ENCODE data around the gene ASAP2. TPM values are rescaled to one million over a fixed set of nuclear protein-coding genes. Genes with fewer than 3 reads are reported as not detected.

The ASAP2 gene
- total RNA-seq, 4 donors from 2014 or later = 28.2 to 38.0 (median 31.7) TPM

DNA sequence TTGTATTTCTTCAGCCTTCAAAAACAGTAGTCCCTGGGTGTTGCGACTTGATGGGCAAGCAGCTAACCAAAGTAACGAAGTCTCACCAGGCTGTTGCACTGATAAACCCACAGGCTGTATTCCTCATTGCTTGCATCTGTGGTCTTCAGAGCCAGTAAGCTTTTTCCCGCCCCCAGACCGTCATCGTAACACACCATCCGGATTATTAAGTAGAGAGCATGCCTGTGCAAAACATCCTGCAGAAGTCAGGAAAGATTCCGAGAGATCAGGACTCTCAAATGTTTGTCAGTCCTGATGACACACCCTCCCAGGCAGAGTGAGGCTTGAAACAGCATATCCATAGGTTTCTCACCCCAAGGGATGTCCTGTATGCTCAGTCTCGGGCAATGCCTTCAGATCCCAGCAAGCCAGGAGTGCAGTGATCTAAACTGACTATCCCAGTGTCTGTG, 200.8 kb downstream of the ASAP2 start:
- peaks cover 0 to 31% (median 2%) of the 10 kb centered on the region in 4 donors for H3K4me1 ChIP-seq
- no peak for DNase-seq (ENCODE audit: low spot score in 2 of 2)
- H3K27ac ChIP-seq = no peak overlapping the region
- WGBS, 2 donors = 76 to 81% methylated on average over 8 of the region's 8 CpGs
- no peak for TF ChIP-seq POLR2A (IDR thresholded peaks at IDR 0.05)
- no peak for TF ChIP-seq CTCF (IDR thresholded peaks at IDR 0.05)
- no peak for TF ChIP-seq EP300 (IDR thresholded peaks at IDR 0.05)
- no peak overlapping the region for H3K4me3 ChIP-seq
- H3K9me3 ChIP-seq = no peaks in the 10 kb centered on the region
- no peaks in the 10 kb centered on the region for H3K27me3 ChIP-seq
- H3K36me3 ChIP-seq = peaks cover 0 to 72% (median 4%) of the 10 kb centered on the region in 3 donors

DNA sequence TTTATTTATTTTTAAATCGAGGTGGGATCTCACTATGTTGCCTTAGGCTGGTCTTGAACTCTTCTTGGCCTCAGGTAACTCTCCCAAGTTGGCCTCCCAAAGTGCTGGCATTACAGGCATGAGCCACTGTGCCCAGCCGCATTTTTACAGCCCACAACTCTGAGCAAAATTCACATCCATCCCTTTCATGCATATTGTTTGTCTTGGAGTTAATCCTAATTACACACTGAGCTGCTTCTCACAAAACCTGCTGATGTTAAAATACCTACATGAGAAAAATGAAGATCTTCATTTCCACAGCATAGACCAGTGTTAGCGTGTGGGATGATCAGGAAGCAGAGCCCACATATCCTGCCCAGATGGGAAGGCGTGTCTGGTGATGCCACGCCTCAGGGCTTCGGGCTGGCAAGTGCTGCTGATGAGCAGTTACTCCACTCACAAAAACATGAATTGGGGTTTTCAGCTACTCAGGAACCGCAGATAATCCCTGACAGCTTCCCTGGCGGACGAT, 202.1 kb downstream of the ASAP2 start:
- no peaks in the 10 kb centered on the region for H3K27me3 ChIP-seq
- 77 to 81% methylated on average over 9 of the region's 9 CpGs for WGBS, 2 donors
- peaks cover 0 to 23% (median under 1%) of the 10 kb centered on the region in 4 donors for H3K4me1 ChIP-seq
- DNase-seq (ENCODE audit: low spot score in 2 of 2) = no peak
- no peak for TF ChIP-seq POLR2A (IDR thresholded peaks at IDR 0.05)
- no peak for TF ChIP-seq EP300 (IDR thresholded peaks at IDR 0.05)
- no peak for TF ChIP-seq CTCF (IDR thresholded peaks at IDR 0.05)
- H3K27ac ChIP-seq = peak overlapping the region in 1 of 4 donors; percentile 9
- no peaks in the 10 kb centered on the region for H3K9me3 ChIP-seq
- peaks cover 0 to 75% (median 4%) of the 10 kb centered on the region in 3 donors for H3K36me3 ChIP-seq
- no peak overlapping the region for H3K4me3 ChIP-seq

- H3K27ac ChIP-seq = no peak overlapping the region
- H3K36me3 ChIP-seq = peaks cover 0 to 84% (median 4%) of the 10 kb centered on the region in 3 donors
- no peaks in the 10 kb centered on the region for H3K9me3 ChIP-seq
- WGBS, 2 donors = 98 to 100% methylated on average over 3 of the region's 3 CpGs
- H3K4me3 ChIP-seq = no peak overlapping the region
- no peak for DNase-seq (ENCODE audit: low spot score in 2 of 2)
- H3K27me3 ChIP-seq = no peaks in the 10 kb centered on the region
- TF ChIP-seq EP300 (IDR thresholded peaks at IDR 0.05) (no peak), CTCF (IDR thresholded peaks at IDR 0.05) (no peak), POLR2A (IDR thresholded peaks at IDR 0.05) (no peak)
- peaks cover 0 to 15% (median 0%) of the 10 kb centered on the region in 4 donors for H3K4me1 ChIP-seq
Observed at GRCh38 chr2:9410108-9410507, 203.5 kb downstream of the ASAP2 start.

DNA sequence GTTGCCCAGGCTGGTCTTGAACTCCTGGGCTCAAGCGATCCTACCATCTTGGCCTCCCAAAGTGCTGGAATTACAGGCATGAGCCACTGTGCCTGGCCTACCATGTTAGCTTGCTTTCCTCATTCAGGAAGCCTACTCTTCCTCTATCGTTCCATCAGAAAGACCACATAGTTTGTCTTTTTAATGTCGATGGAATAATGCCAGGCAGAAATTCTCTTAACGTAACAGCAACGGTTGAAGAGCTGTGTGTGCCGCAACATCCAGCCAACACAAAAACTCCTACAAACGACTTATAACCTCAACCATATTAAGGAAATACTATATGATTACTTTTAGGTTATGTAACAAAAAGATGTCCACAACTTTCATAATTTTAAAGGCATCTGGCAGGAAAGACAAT, 206.2 kb downstream of the ASAP2 start:
- H3K27ac ChIP-seq = no peak overlapping the region
- H3K4me1 ChIP-seq = peaks cover 0 to 21% (median 3%) of the 10 kb centered on the region in 4 donors
- 74 to 83% methylated on average over 7 of the region's 7 CpGs for WGBS, 2 donors
- no peak for TF ChIP-seq CTCF (IDR thresholded peaks at IDR 0.05)
- no peaks in the 10 kb centered on the region for H3K27me3 ChIP-seq
- H3K36me3 ChIP-seq = peaks cover 3 to 88% (median 4%) of the 10 kb centered on the region in 3 donors
- H3K4me3 ChIP-seq = no peak overlapping the region
- no peak for DNase-seq (ENCODE audit: low spot score in 2 of 2)
- H3K9me3 ChIP-seq = no peaks in the 10 kb centered on the region

- peak overlapping the region in 3 of 4 donors; percentile 27 to 66 (median 65) for H3K27ac ChIP-seq
- 48 to 62% methylated on average over 16 of the region's 16 CpGs for WGBS, 2 donors
- DNase-seq (ENCODE audit: low spot score in 2 of 2) = no peak
- TF ChIP-seq EP300 (IDR thresholded peaks at IDR 0.05) = no peak
- no peak for TF ChIP-seq POLR2A (IDR thresholded peaks at IDR 0.05)
- TF ChIP-seq CTCF (IDR thresholded peaks at IDR 0.05) = no peak
- peaks cover 3 to 69% (median 4%) of the 10 kb centered on the region in 3 donors for H3K36me3 ChIP-seq
- no peak overlapping the region for H3K4me3 ChIP-seq
- H3K27me3 ChIP-seq = no peaks in the 10 kb centered on the region
- peaks cover 0 to 47% (median 10%) of the 10 kb centered on the region in 4 donors for H3K4me1 ChIP-seq
- H3K9me3 ChIP-seq = no peaks in the 10 kb centered on the region
Observed at GRCh38 chr2:9415516-9416169, 209.0 kb downstream of the ASAP2 start.

All from tibial nerve (tissue), 4 donors.